H1 (cell line): ENCODE results near the gene ASPG. TPM values are rescaled to one million over a fixed set of nuclear protein-coding genes. Genes with fewer than 3 reads are reported as not detected.
A peak's percentile ranks its signal among the peaks of the same experiment; 100 is the strongest.

Experiments
- CTCF ChIA-PET: fragments of 300-600 bp; sonication (Branson Sonifier 250); formaldehyde crosslinking; loops from one replicate; lab custom pipeline; 2021; ENCODE audit not compliant: partially characterized antibody; lab: Charles Lee
- POLR2A ChIA-PET: fragments of 300-600 bp; sonication (Branson Sonifier 250); formaldehyde crosslinking; loops from one replicate; lab custom pipeline; 2021; ENCODE audit warnings: inconsistent platforms; ENCODE audit not compliant: partially characterized antibody; lab: Charles Lee
- DNase-seq, 2 experiments: peaks; one replicate each; pipeline versions ENCODE4 v3.0.0 to v3.0.0-alpha.2; 2010 to 2022; ENCODE audit warnings: low spot score in 2 of 2, low read depth in 1 of 2, mixed read lengths in 1 of 2
- FAIRE-seq: peaks from 2 replicates; lab custom pipeline; 2011; peaks lifted over from hg19 to GRCh38; lab: Jason Lieb, UNC
- H2AFZ ChIP-seq: 2 replicates; pipeline ENCODE4 v1.8.1; 2012; ENCODE audit warnings: low read length, inconsistent platforms
- H2AK5ac ChIP-seq: 2 replicates; pipeline ENCODE4 v1.6.1; 2013; ENCODE audit warnings: low read depth, low read length
- H2BK120ac ChIP-seq: replicated peaks from 2 replicates; pipeline ENCODE3; 2013; ENCODE audit warnings: low read depth, low read length, inconsistent platforms
- H2BK12ac ChIP-seq: 2 replicates; pipeline ENCODE4 v1.6.1; 2013; ENCODE audit warnings: low read depth, low read length
- H2BK15ac ChIP-seq: 2 replicates; pipeline ENCODE4 v1.6.1; 2013; ENCODE audit warnings: low read length
- H2BK20ac ChIP-seq: 2 replicates; pipeline ENCODE4 v1.6.1; 2013; ENCODE audit warnings: low read length
- H2BK5ac ChIP-seq: 2 replicates; pipeline ENCODE4 v1.6.1; 2013; ENCODE audit warnings: low read depth, low read length
- H3K14ac ChIP-seq: 2 replicates; pipeline ENCODE4 v1.6.1; 2013; ENCODE audit warnings: inconsistent platforms; ENCODE audit not compliant: insufficient read length
- H3K18ac ChIP-seq: 2 replicates; pipeline ENCODE4 v1.6.1; 2013; ENCODE audit warnings: low read length; ENCODE audit errors: extremely low read depth
- H3K23ac ChIP-seq: 2 replicates; pipeline ENCODE4 v1.6.1; 2013; ENCODE audit warnings: inconsistent platforms; ENCODE audit not compliant: insufficient read length
- H3K23me2 ChIP-seq: 2 replicates; pipeline ENCODE4 v1.6.1; 2013; ENCODE audit warnings: low read depth, low read length
- H3K27ac ChIP-seq: 2 replicates; pipeline ENCODE4 v1.6.1; 2011; ENCODE audit warnings: low read depth, low read length, inconsistent platforms
- H3K27me3 ChIP-seq, 4 experiments: replicated peaks in 1 of 4; 1 replicate in 1 of 4; 2 replicates in 3 of 4; pipeline versions ENCODE4 v1.6.1 to v1.8.1; 2011 to 2013; ENCODE audit warnings: low read length in 3 of 4, mild to moderate bottlenecking in 3 of 4, inconsistent platforms in 2 of 4, mixed read lengths in 2 of 4, moderate library complexity in 1 of 4; ENCODE audit not compliant: control insufficient read depth in 3 of 4, insufficient read depth in 3 of 4; ENCODE audit errors: extremely low read depth in 1 of 4
- H3K36me3 ChIP-seq, 4 experiments: 2 replicates each; pipeline versions ENCODE4 v1.6.1 to v1.8.1; 2011 to 2013; ENCODE audit warnings: mild to moderate bottlenecking in 4 of 4, low read length in 3 of 4, moderate library complexity in 2 of 4, control low read depth in 1 of 4, inconsistent platforms in 1 of 4; ENCODE audit not compliant: insufficient read depth in 4 of 4, control insufficient read depth in 2 of 4
- H3K4ac ChIP-seq: replicated peaks from 2 replicates; pipeline ENCODE3; 2013; ENCODE audit warnings: low read length, low read depth, mixed read lengths, inconsistent platforms; ENCODE audit not compliant: insufficient read length
- H3K4me1 ChIP-seq, 4 experiments: replicated peaks in 1 of 4; 1 replicate in 1 of 4; 2 replicates in 3 of 4; pipeline versions ENCODE4 v1.6.1 to v1.8.1; 2011 to 2013; ENCODE audit warnings: low read length in 3 of 4, inconsistent platforms in 2 of 4, mixed read lengths in 1 of 4; ENCODE audit not compliant: insufficient read depth in 4 of 4, control insufficient read depth in 3 of 4
- H3K4me2 ChIP-seq, 2 experiments: 2 replicates each; pipeline versions ENCODE4 v1.6.1 to v1.8.1; 2011 to 2013; ENCODE audit warnings: low read depth in 2 of 2, low read length in 2 of 2, control low read depth in 1 of 2, inconsistent platforms in 1 of 2, mild to moderate bottlenecking in 1 of 2; ENCODE audit not compliant: insufficient read depth in 1 of 2
- H3K4me3 ChIP-seq, 4 experiments: fragments of 200-600, 300-600 bp in 1 of 4; sonication (generic), shearing (Covaris generic), sonication (Bioruptor Twin) in 1 of 4; 2 replicates each; pipeline versions ENCODE4 v1.5.1 to v1.8.1; 2011 to 2016; ENCODE audit warnings: low read length in 4 of 4, low read depth in 3 of 4, control low read depth in 2 of 4, inconsistent platforms in 2 of 4, mild to moderate bottlenecking in 2 of 4, mixed read lengths in 1 of 4, moderate library complexity in 1 of 4; ENCODE audit not compliant: insufficient read depth in 2 of 4; ENCODE audit errors: extremely low read depth in 1 of 4
- H3K56ac ChIP-seq: replicated peaks from 2 replicates; pipeline ENCODE3; 2013; ENCODE audit warnings: low read depth, mild to moderate bottlenecking, mixed read lengths, low read length, inconsistent platforms; ENCODE audit not compliant: insufficient read length
- H3K79me1 ChIP-seq: 2 replicates; pipeline ENCODE4 v1.6.1; 2013; ENCODE audit warnings: low read depth, low read length, control low read depth
- H3K79me2 ChIP-seq, 2 experiments: 2 replicates each; pipeline versions ENCODE4 v1.6.1 to v1.8.1; 2012 to 2013; ENCODE audit warnings: low read length in 2 of 2, mild to moderate bottlenecking in 2 of 2, inconsistent platforms in 1 of 2; ENCODE audit not compliant: insufficient read depth in 2 of 2, control insufficient read depth in 1 of 2
- H3K9ac ChIP-seq, 4 experiments: replicated peaks in 1 of 4; 1 replicate in 1 of 4; 2 replicates in 3 of 4; pipeline versions ENCODE4 v1.6.1 to v1.8.1; 2011 to 2013; ENCODE audit warnings: low read depth in 3 of 4, low read length in 3 of 4, control low read depth in 2 of 4, mild to moderate bottlenecking in 2 of 4, moderate library complexity in 2 of 4, inconsistent platforms in 1 of 4; ENCODE audit errors: extremely low read depth in 1 of 4
- H3K9me3 ChIP-seq, 2 experiments: 2 replicates each; pipeline versions ENCODE4 v1.6.1 to v1.8.1; 2012 to 2013; ENCODE audit warnings: mild to moderate bottlenecking in 2 of 2, moderate library complexity in 2 of 2, control low read depth in 1 of 2, inconsistent platforms in 1 of 2, low read depth in 1 of 2, low read length in 1 of 2, mixed read lengths in 1 of 2; ENCODE audit not compliant: insufficient read depth in 2 of 2
- H4K20me1 ChIP-seq, 2 experiments: replicated peaks in 1 of 2; 2 replicates each; pipeline versions ENCODE3 to v1.8.1; 2011 to 2013; ENCODE audit warnings: inconsistent platforms in 2 of 2, low read length in 2 of 2, mild to moderate bottlenecking in 1 of 2; ENCODE audit not compliant: insufficient read depth in 2 of 2, control insufficient read depth in 1 of 2
- H4K5ac ChIP-seq: 2 replicates; pipeline ENCODE4 v1.6.1; 2013; ENCODE audit warnings: low read length, low read depth, mixed read lengths, inconsistent platforms; ENCODE audit not compliant: insufficient read length
- H4K8ac ChIP-seq: 2 replicates; pipeline ENCODE4 v1.8.0; 2013; ENCODE audit warnings: mild to moderate bottlenecking, moderate library complexity, low read length, inconsistent platforms; ENCODE audit not compliant: insufficient read depth; ENCODE audit errors: extremely low read depth
- H4K91ac ChIP-seq: replicated peaks from 2 replicates; pipeline ENCODE3; 2013; ENCODE audit warnings: low read length, mixed read lengths, inconsistent platforms; ENCODE audit not compliant: insufficient read length
- WGBS, 2 experiments: shearing (Covaris generic) in 1 of 2; methylation state at CpG; one replicate each; pipeline versions ENCODE4 v1.1.6 to v1.1.7; 2013 to 2015; ENCODE audit warnings: low lambda C conversion rate in 2 of 2, mixed read lengths in 2 of 2, inconsistent platforms in 1 of 2, low coverage in 1 of 2, missing lambda C conversion rate in 1 of 2; ENCODE audit not compliant: insufficient replicate concordance in 2 of 2, insufficient coverage in 1 of 2, insufficient read length in 1 of 2; ENCODE audit errors: extremely low coverage in 1 of 2, missing lambda C conversion rate in 1 of 2; 5-methylcytosine and 5-hydroxymethylcytosine counted together
- polyA plus RNA-seq, 7 experiments: library from polyadenylated mRNA; depleted of rRNA in 3 of 7; stranded (reverse) in 5 of 7; unstranded in 2 of 7; fragments of >200 nt in 5 of 7; fragments of 200-250 nt in 2 of 7; gene quantifications; 1 replicate in 5 of 7; 2 replicates in 1 of 7; 4 replicates in 1 of 7; pipeline versions ENCODE4 v1.2.1 to v1.2.3, GENCODE V29; 2011 to 2013; ENCODE audit warnings: missing spikeins in 2 of 7, mixed read lengths in 2 of 7
- total RNA-seq: library from RNA; stranded (reverse); fragmentation: NEBNext Ultra II Directional; extraction: Animal tissue kit (Norgen Biotek cat#: 25700); gene quantifications from 2 replicates; pipeline ENCODE4 v1.2.1, GENCODE V29; 2021

ASPG gene
- total and polyA plus RNA-seq, 2 of the 8 experiments (the other 6 are each of a cell fraction or from before 2014, with no cell fraction given), result 0.34 to 0.59 TPM

GRCh38 chr14:104144911-104145825 lies 59.7 kb downstream of the ASPG start:
- Histone ChIP-seq H3K4me1 (peaks cover 0 to 37% (median 27%) of the 10 kb centered on the region in 4 experiments; a peak in 6 of 7 replicates), H2AFZ (no peak overlapping the region), H3K4me2 (no peak overlapping the region), H4K5ac (no peak overlapping the region), H3K4me3 (no peak overlapping the region), H3K4ac (no peak overlapping the region), H3K23me2 (no peaks in the 10 kb centered on the region; the same call in 1 of the 2 replicates), H3K18ac (no peak overlapping the region), H2AK5ac (0 out of 2 replicates have a peak overlapping the region, but pooled peaks have one; percentile 24), H3K14ac (no peak overlapping the region), H2BK20ac (no peak overlapping the region), H3K27me3 (no peaks in the 10 kb centered on the region), H3K9ac (no peak overlapping the region), H3K56ac (no peak overlapping the region), H3K9me3 (no peaks in the 10 kb centered on the region), H3K79me2 (peaks cover 31 to 90% of the 10 kb centered on the region in 2 experiments; a peak in 3 of 4 replicates), H4K8ac (no peak overlapping the region; the same call in 1 of the 2 replicates), H4K20me1 (peaks cover 20 to 39% of the 10 kb centered on the region in 2 experiments), H3K27ac (no peak overlapping the region), H4K91ac (no peak overlapping the region), H2BK120ac (no peak overlapping the region), H2BK15ac (no peak overlapping the region), H2BK12ac (0 out of 2 replicates have a peak overlapping the region, but pooled peaks have one; percentile 17), H3K23ac (no peak overlapping the region), H3K79me1 (peaks cover 23% of the 10 kb centered on the region), H2BK5ac (no peak overlapping the region), H3K36me3 (no peaks in the 10 kb centered on the region; a peak in 2 of 8 replicates)
- peak in 1 of 2 experiments; percentile 43 for DNase-seq
- CTCF ChIA-PET, result interaction anchor here (0.8 to 3.9 kb wide), 11 partner anchors 12 to 495 kb away, joined by 3 to 16 read pairs (median 3); no protein-coding TSS in a partner anchor
- 92% methylated on average over 29 of the region's 37 CpGs; no CpG with 5 or more reads in 1 of the 2 experiments for WGBS, 2 experiments
- POLR2A ChIA-PET, result interaction anchor here (0.9 kb wide), 1 partner anchor 10 kb away, joined by 3 read pairs; no protein-coding TSS in a partner anchor
- no peak for FAIRE-seq
